Spleen (tissue), 7 donors: ENCODE results near the gene MTX1.

Experiments used
- POLR2A ChIP-seq, 3 donors: fragments of 450-650 bp; IDR thresholded peaks; one replicate each; pipeline ENCODE4 v1.5.1; 2017; ENCODE audit warnings: antibody characterized with exemption in 3 of 3, mild to moderate bottlenecking in 1 of 3
- POLR2AphosphoS5 ChIP-seq, 3 donors: sonication (generic); formaldehyde crosslinking; IDR thresholded peaks; one replicate each; pipeline ENCODE4 v1.5.1; 2017; ENCODE audit warnings: antibody characterized with exemption in 3 of 3
- TF ChIP-seq, protein P1 (sequence below), 11 experiments: fragments of 200-600 bp in 7 of 11; fragments of 450-650 bp in 4 of 11; sonication (generic) in 4 of 11; IDR thresholded peaks in 8 of 11; conservative IDR thresholded peaks in 3 of 11; 1 replicate in 7 of 11; 2 replicates in 4 of 11; pipeline versions ENCODE4 v1.4.0 to v1.8.0; 2016 to 2021; ENCODE audit warnings: antibody characterized with exemption in 11 of 11, inconsistent platforms in 4 of 11, mild to moderate bottlenecking in 1 of 11
- donor health status: DM: no; HTN: no; CAD: no; lungs with moderate emphysema.
- donor health status: DM: no; HTN: no; CAD: no.
- donor health status: DM: no; HTN: no; CAD: no.

DNA sequence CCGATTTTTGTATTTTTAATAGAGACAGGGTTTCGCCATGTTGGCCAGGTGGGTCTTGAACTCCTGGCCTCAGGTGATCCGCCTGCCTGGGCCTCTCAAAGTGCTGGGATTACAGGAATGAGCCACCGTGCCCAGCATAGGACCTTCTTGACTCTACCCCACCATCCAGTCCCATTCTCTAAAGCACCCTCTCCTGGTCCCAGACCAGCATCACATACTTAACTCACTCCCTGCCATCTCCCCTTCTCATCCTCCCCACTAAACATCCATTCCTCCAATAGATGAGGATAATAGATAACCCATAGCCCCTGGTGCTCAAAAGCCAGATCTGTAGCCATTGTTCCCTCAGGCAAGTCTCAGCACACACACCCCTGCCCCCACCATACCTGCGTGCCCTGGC, 44.7 kb downstream of the MTX1 start:
- TF ChIP-seq POLR2AphosphoS5 (IDR thresholded peaks at IDR 0.05) (no peak), POLR2A (IDR thresholded peaks at IDR 0.05) (no peak)
- TF ChIP-seq, protein P1, sequence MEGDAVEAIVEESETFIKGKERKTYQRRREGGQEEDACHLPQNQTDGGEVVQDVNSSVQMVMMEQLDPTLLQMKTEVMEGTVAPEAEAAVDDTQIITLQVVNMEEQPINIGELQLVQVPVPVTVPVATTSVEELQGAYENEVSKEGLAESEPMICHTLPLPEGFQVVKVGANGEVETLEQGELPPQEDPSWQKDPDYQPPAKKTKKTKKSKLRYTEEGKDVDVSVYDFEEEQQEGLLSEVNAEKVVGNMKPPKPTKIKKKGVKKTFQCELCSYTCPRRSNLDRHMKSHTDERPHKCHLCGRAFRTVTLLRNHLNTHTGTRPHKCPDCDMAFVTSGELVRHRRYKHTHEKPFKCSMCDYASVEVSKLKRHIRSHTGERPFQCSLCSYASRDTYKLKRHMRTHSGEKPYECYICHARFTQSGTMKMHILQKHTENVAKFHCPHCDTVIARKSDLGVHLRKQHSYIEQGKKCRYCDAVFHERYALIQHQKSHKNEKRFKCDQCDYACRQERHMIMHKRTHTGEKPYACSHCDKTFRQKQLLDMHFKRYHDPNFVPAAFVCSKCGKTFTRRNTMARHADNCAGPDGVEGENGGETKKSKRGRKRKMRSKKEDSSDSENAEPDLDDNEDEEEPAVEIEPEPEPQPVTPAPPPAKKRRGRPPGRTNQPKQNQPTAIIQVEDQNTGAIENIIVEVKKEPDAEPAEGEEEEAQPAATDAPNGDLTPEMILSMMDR (IDR thresholded peaks at IDR 0.05 in 8 of 11, conservative IDR thresholded peaks at IDR 0.05 in 3 of 11): no peak
